CD4-positive, alpha-beta T cell treated with Interleukin-21 for 1 hour (primary cell): Measurements from ENCODE around the gene RALBP1.

Experiments
- DNase-seq: peaks from one replicate; pipeline ENCODE4 v3.0.0-alpha.2; 2020

The RALBP1 gene

GRCh38 chr18:9552616-9553015 lies 77.3 kb downstream of the RALBP1 start:
- no peak for DNase-seq

- no peak for DNase-seq
These were observed 82.1 kb downstream of the RALBP1 start for GRCh38 chr18:9557250-9557943.

- no peak for DNase-seq
These were observed 83.2 kb downstream of the RALBP1 start for GRCh38 chr18:9558387-9559064.

GRCh38 chr18:9559253-9559652 lies 83.9 kb downstream of the RALBP1 start:
- DNase-seq, result no peak

- DNase-seq, result no peak
These were observed 86.4 kb downstream of the RALBP1 start for GRCh38 chr18:9561759-9562158.

GRCh38 chr18:9562584-9562983 lies 87.3 kb downstream of the RALBP1 start:
- no peak for DNase-seq

- no peak for DNase-seq
These were observed 88.0 kb downstream of the RALBP1 start for GRCh38 chr18:9563331-9563730.

- no peak for DNase-seq
These were observed 90.1 kb downstream of the RALBP1 start for GRCh38 chr18:9565407-9565806.

GRCh38 chr18:9568186-9568585 lies 92.9 kb downstream of the RALBP1 start:
- no peak for DNase-seq

GRCh38 chr18:9569178-9569577 lies 93.9 kb downstream of the RALBP1 start:
- DNase-seq, result no peak

GRCh38 chr18:9570255-9570654 lies 94.9 kb downstream of the RALBP1 start:
- no peak for DNase-seq

- DNase-seq, result no peak
These were observed 96.2 kb downstream of the RALBP1 start for GRCh38 chr18:9571546-9571945.

- DNase-seq, result no peak
These were observed 99.3 kb downstream of the RALBP1 start for GRCh38 chr18:9574473-9575115.

GRCh38 chr18:9575558-9575957 lies 100.2 kb downstream of the RALBP1 start:
- DNase-seq, result peak; percentile 31

GRCh38 chr18:9577361-9577760 lies 102.0 kb downstream of the RALBP1 start:
- DNase-seq, result no peak

GRCh38 chr18:9578306-9578705 lies 103.0 kb downstream of the RALBP1 start:
- no peak for DNase-seq

- no peak for DNase-seq
These were observed 106.4 kb downstream of the RALBP1 start for GRCh38 chr18:9581667-9582066.

- no peak for DNase-seq
These were observed 111.5 kb downstream of the RALBP1 start for GRCh38 chr18:9586814-9587213.
